ENCODE measurements around the gene PARD3. TPM values are rescaled to one million over a fixed set of nuclear protein-coding genes. Genes with fewer than 3 reads are reported as not detected.
A peak's percentile ranks its signal among the peaks of the same experiment; 100 is the strongest.

PARD3 gene
- total and polyA plus RNA-seq, 10 of the 15 experiments (the other 5 are each of a cell fraction or from before 2014, with no cell fraction given): 2.6 to 43.1 (median 13.9) TPM

- ChIA-PET CTCF (interaction anchor here (0.6 to 1.6 kb wide), 4 partner anchors 8 to 279 kb away, joined by 3 to 5 read pairs (median 4); no protein-coding TSS in a partner anchor), POLR2A (interaction anchor here (0.6 to 1.7 kb wide), 6 partner anchors 10 to 539 kb away, joined by 3 to 8 read pairs (median 4); no protein-coding TSS in a partner anchor), RAD21 (ENCODE audit: unreplicated experiment) (interaction anchor here (0.6 to 2.2 kb wide), 6 partner anchors 8 to 476 kb away, joined by 3 to 6 read pairs (median 4); no protein-coding TSS in a partner anchor), SMC1A (ENCODE audit: uncharacterized antibody, unreplicated experiment) (interaction anchor here (1.2 to 8.9 kb wide), 9 partner anchors 8 to 78 kb away, joined by 3 to 65 read pairs (median 5); no protein-coding TSS in a partner anchor)
- Histone ChIP-seq H3K4me1 (ENCODE audit: control insufficient read depth, insufficient read depth, low read length) (no peaks in the 10 kb centered on the region), H3K79me2 (ENCODE audit: control insufficient read depth, insufficient read depth, low read length) (no peaks in the 10 kb centered on the region), H3K9me3 (replicated peaks; ENCODE audit: control insufficient read depth, insufficient read depth, low read length) (no peaks in the 10 kb centered on the region), H3K4me2 (ENCODE audit: control insufficient read depth, insufficient read depth) (no peak overlapping the region), H3K27ac (ENCODE audit: control insufficient read depth, insufficient read depth) (no peak overlapping the region), H3K4me3 (no peak overlapping the region), H3K27me3 (replicated peaks in 1 of 2; ENCODE audit: control insufficient read depth in 2 of 2, insufficient read depth in 2 of 2, low read length in 1 of 2) (no peaks in the 10 kb centered on the region), H4K20me1 (ENCODE audit: control insufficient read depth, insufficient read depth) (no peaks in the 10 kb centered on the region), H3K9ac (ENCODE audit: control insufficient read depth, insufficient read depth, low read length) (no peak overlapping the region), H2AFZ (ENCODE audit: control insufficient read depth, low read depth, low read length) (no peak overlapping the region), H3K36me3 (ENCODE audit: control insufficient read depth in 2 of 2, insufficient read depth in 2 of 2, low read length in 1 of 2) (no peaks in the 10 kb centered on the region)
- TF ChIP-seq PAX8 (IDR thresholded peaks at IDR 0.05) (no peak), EZH2 (IDR thresholded peaks at IDR 0.05; ENCODE audit: borderline replicate concordance, control insufficient read depth, low read depth, low read length) (no peak)
- in situ Hi-C loops (cut with MboI) (no loop called here), intact Hi-C loops (cut with micrococcal nuclease; ENCODE audit: unreplicated experiment) (no loop called here)
- FAIRE-seq (no peak), ATAC-seq (no peak), DNase-seq (ENCODE audit: low read depth, low spot score) (no peak)
- BruUV-seq (replicated peaks): no TSS peak
- WGBS (ENCODE audit: insufficient coverage, insufficient replicate concordance, low lambda C conversion rate, missing lambda C conversion rate): 62% methylated on average over 5 of the region's 5 CpGs
Observed at GRCh38 chr10:34802692-34803091, 12.4 kb downstream of the PARD3 start.

DNA sequence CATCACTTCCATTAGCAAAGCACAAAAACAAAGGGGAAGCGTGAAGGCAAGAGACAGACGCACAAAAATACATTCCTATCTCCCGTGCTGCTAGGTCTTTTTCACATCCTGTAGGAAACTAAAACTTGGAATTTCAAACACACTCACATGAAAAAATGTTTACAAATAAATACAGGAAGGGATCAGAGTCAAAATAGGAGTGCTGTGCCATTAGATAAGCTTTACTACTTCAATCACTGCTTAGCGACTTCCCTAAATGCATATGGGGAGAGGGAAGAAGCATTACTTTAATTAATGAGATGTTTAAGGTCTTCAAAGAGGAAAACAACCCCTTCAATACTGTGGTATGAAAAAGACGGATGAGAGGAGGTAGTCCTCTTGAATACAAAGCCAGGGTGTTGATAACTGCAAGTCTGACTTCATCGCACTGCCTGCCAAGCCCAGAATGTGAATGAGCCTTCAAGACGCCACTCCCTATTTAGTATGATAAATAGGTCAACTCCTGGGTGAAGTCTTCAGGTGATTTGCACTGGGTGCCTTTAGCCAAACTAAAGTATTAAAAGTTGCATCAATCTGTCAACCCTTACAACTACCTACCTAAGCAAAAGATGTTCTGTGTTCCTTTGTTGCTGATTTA is 13.9 kb downstream of the PARD3 start:
- in situ Hi-C loops (cut with MboI) (no loop called here), intact Hi-C loops (cut with micrococcal nuclease; ENCODE audit: unreplicated experiment) (no loop called here)
- SMC1A ChIA-PET (ENCODE audit: uncharacterized antibody, unreplicated experiment): interaction anchor here (1.0 to 8.9 kb wide), 9 partner anchors 8 to 77 kb away, joined by 3 to 65 read pairs (median 3); no protein-coding TSS in a partner anchor
- BruUV-seq (replicated peaks): TSS peak; percentile 44
- 53% methylated on average over 7 of the region's 7 CpGs for WGBS (ENCODE audit: insufficient coverage, insufficient replicate concordance, low lambda C conversion rate, missing lambda C conversion rate)
- no peak overlapping the region for H3K27ac ChIP-seq (ENCODE audit: control insufficient read depth, insufficient read depth)
- H3K4me1 ChIP-seq (ENCODE audit: control insufficient read depth, insufficient read depth, low read length): no peaks in the 10 kb centered on the region
- no peak overlapping the region for H3K4me3 ChIP-seq
- CTCF ChIA-PET: interaction anchor here (1.3 to 2.3 kb wide), 4 partner anchors 10 to 129 kb away, joined by 3 to 8 read pairs (median 4); no protein-coding TSS in a partner anchor
- no peaks in the 10 kb centered on the region for H3K36me3 ChIP-seq (ENCODE audit: control insufficient read depth in 2 of 2, insufficient read depth in 2 of 2, low read length in 1 of 2)
- H3K79me2 ChIP-seq (ENCODE audit: control insufficient read depth, insufficient read depth, low read length): no peaks in the 10 kb centered on the region
- no peaks in the 10 kb centered on the region for H4K20me1 ChIP-seq (ENCODE audit: control insufficient read depth, insufficient read depth)
- DNase-seq (ENCODE audit: low read depth, low spot score) (no peak), ATAC-seq (no peak), FAIRE-seq (no peak)
- POLR2A ChIA-PET: interaction anchor here (0.6 to 1.7 kb wide), 3 partner anchors 9 to 35 kb away, joined by 4 to 8 read pairs (median 5); no protein-coding TSS in a partner anchor
- no peak overlapping the region for H3K4me2 ChIP-seq (ENCODE audit: control insufficient read depth, insufficient read depth)
- H3K27me3 ChIP-seq (replicated peaks in 1 of 2; ENCODE audit: control insufficient read depth in 2 of 2, insufficient read depth in 2 of 2, low read length in 1 of 2): no peaks in the 10 kb centered on the region
- RAD21 ChIA-PET (ENCODE audit: unreplicated experiment): interaction anchor here (0.9 to 2.2 kb wide), 6 partner anchors 11 to 146 kb away, joined by 3 to 6 read pairs (median 3); no protein-coding TSS in a partner anchor
- H2AFZ ChIP-seq (ENCODE audit: control insufficient read depth, low read depth, low read length): no peak overlapping the region
- no peaks in the 10 kb centered on the region for H3K9me3 ChIP-seq (replicated peaks; ENCODE audit: control insufficient read depth, insufficient read depth, low read length)
- H3K9ac ChIP-seq (ENCODE audit: control insufficient read depth, insufficient read depth, low read length): no peak overlapping the region
- TF ChIP-seq JUNB (IDR thresholded peaks at IDR 0.05) (no peak), RFX5 (IDR thresholded peaks at IDR 0.05; ENCODE audit: low read depth, low read length) (no peak), NRF1 (conservative IDR thresholded peaks at IDR 0.05; ENCODE audit: low read depth, low read length) (no peak), SIX5 (IDR thresholded peaks at IDR 0.05; ENCODE audit: low read depth, low read length, severe bottlenecking) (no peak), ATF3 (IDR thresholded peaks at IDR 0.05; ENCODE audit: borderline replicate concordance, extremely low read depth, low read depth, low read length) (no peak), CBFB (IDR thresholded peaks at IDR 0.05; ENCODE audit: low read depth) (no peak), TCF7 (IDR thresholded peaks at IDR 0.05; ENCODE audit: borderline replicate concordance) (no peak), MTA3 (IDR thresholded peaks at IDR 0.05; ENCODE audit: borderline replicate concordance, low read length) (no peak), ZSCAN29 (IDR thresholded peaks at IDR 0.05) (no peak), CTCF (IDR thresholded peaks at IDR 0.05 in 2 of 3, conservative IDR thresholded peaks at IDR 0.05 in 1 of 3; ENCODE audit: control insufficient read depth in 2 of 3, extremely low read depth in 1 of 3, insufficient read depth in 1 of 3, low read depth in 3 of 3, low read length in 3 of 3) (no peak), EP300 (IDR thresholded peaks at IDR 0.05; ENCODE audit: borderline replicate concordance in 1 of 2, control insufficient read depth in 1 of 2, low read depth in 2 of 2, low read length in 2 of 2) (no peak), MYC (IDR thresholded peaks at IDR 0.05; ENCODE audit: insufficient read depth, insufficient read length, insufficient replicate concordance, low read length, severe bottlenecking) (no peak)

Data from GM12878 (cell line).